ENCODE data around the gene ABCC4.
"Not testable (repeated sequence)": the region's sequence is repeated elsewhere in the genome, so short reads cannot be mapped to it uniquely, and the experiment has no call there.

DNA sequence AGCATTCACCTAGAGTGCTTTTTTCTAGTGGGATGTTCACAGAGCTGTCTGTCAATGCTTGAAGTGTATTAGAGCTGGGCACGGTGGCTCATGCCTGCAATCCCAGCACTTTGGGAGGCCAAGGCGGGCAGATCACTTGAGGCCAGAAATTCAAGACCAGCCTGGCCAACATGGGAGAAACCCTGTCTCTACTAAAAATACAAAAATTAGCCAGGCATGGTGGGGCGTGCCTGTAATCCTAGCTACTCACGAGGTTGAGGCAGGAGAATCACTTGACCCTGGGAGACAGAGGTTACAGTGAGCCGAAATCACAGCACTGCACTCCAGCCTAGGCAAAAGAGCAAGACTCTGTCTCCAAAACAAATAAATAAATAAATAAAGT, 108.7 kb downstream of the ABCC4 start:
- not testable (repeated sequence) for TF ChIP-seq POLR2AphosphoS5, POLR2A, EP300 (IDR thresholded peaks at IDR 0.05)
- TF ChIP-seq, protein P1, sequence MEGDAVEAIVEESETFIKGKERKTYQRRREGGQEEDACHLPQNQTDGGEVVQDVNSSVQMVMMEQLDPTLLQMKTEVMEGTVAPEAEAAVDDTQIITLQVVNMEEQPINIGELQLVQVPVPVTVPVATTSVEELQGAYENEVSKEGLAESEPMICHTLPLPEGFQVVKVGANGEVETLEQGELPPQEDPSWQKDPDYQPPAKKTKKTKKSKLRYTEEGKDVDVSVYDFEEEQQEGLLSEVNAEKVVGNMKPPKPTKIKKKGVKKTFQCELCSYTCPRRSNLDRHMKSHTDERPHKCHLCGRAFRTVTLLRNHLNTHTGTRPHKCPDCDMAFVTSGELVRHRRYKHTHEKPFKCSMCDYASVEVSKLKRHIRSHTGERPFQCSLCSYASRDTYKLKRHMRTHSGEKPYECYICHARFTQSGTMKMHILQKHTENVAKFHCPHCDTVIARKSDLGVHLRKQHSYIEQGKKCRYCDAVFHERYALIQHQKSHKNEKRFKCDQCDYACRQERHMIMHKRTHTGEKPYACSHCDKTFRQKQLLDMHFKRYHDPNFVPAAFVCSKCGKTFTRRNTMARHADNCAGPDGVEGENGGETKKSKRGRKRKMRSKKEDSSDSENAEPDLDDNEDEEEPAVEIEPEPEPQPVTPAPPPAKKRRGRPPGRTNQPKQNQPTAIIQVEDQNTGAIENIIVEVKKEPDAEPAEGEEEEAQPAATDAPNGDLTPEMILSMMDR (IDR thresholded peaks at IDR 0.05), result not testable (repeated sequence)
